Measurements from ENCODE around the gene SPTLC3.

GRCh38 chr20:13009682-13010406, 1.1 kb downstream of the SPTLC3 start:
- TF ChIP-seq CTCF (IDR thresholded peaks at IDR 0.05) (no peak), EP300 (IDR thresholded peaks at IDR 0.05) (no peak), POLR2AphosphoS5 (IDR thresholded peaks at IDR 0.05) (peak; percentile 26 to 74 (median 36))
